Neural progenitor cell (in vitro differentiated cells): ENCODE results near the gene STMP1. TPM values are rescaled to one million over a fixed set of nuclear protein-coding genes. Genes with fewer than 3 reads are reported as not detected.
A peak's percentile ranks its signal among the peaks of the same experiment; 100 is the strongest.

Experiments
- DNase-seq: peaks from one replicate; pipeline ENCODE4 v3.0.0-alpha.2; 2016; ENCODE audit warnings: low spot score
- H2AFZ ChIP-seq: fragments of 200-600 bp; sonication (generic); replicated peaks from 2 replicates; pipeline ENCODE4 v1.6.1; 2016; ENCODE audit warnings: antibody characterized with exemption
- H3F3A ChIP-seq: fragments of 200-600 bp; sonication (generic); 2 replicates; pipeline ENCODE4 v1.6.1; 2016; ENCODE audit warnings: antibody characterized with exemption, low read depth
- H3K27ac ChIP-seq: fragments of 200-600 bp; sonication (generic); 2 replicates; pipeline ENCODE4 v1.5.1; 2016; ENCODE audit warnings: mild to moderate bottlenecking
- H3K27me3 ChIP-seq: fragments of 200-600 bp; sonication (generic); 2 replicates; pipeline ENCODE4 v1.6.1; 2016; ENCODE audit warnings: mild to moderate bottlenecking, moderate library complexity
- H3K36me3 ChIP-seq: fragments of 200-600 bp; sonication (generic); 2 replicates; pipeline ENCODE4 v1.5.1; 2016
- H3K4me1 ChIP-seq: fragments of 200-600 bp; sonication (generic); 2 replicates; pipeline ENCODE4 v1.6.1; 2016; ENCODE audit warnings: mixed run types
- H3K4me2 ChIP-seq: fragments of 200-600 bp; sonication (generic); 2 replicates; pipeline ENCODE4 v1.6.1; 2016
- H3K4me3 ChIP-seq: fragments of 200-600 bp; sonication (generic); 2 replicates; pipeline ENCODE4 v1.5.1; 2016
- H3K79me2 ChIP-seq: fragments of 200-600 bp; sonication (generic); 2 replicates; pipeline ENCODE4 v1.6.1; 2016; ENCODE audit warnings: low read depth
- H3K9ac ChIP-seq: fragments of 200-600 bp; sonication (generic); 2 replicates; pipeline ENCODE4 v1.6.1; 2016
- H3K9me3 ChIP-seq: fragments of 200-600 bp; sonication (generic); 2 replicates; pipeline ENCODE4 v1.5.1; 2016; ENCODE audit warnings: low read depth
- H4K20me1 ChIP-seq: fragments of 200-600 bp; sonication (generic); 2 replicates; pipeline ENCODE4 v1.6.1; 2016; ENCODE audit warnings: low read depth
- H3K27ac Mint-ChIP-seq: 3 replicates; pipeline ENCODE4 v1.8.0; 2021; ENCODE audit warnings: mixed read lengths
- H3K27me3 Mint-ChIP-seq: 2 replicates; pipeline ENCODE4 v1.8.0; 2022; ENCODE audit warnings: low read depth, mild to moderate bottlenecking, inconsistent platforms, moderate library complexity, mixed read lengths; ENCODE audit not compliant: insufficient read depth
- H3K36me3 Mint-ChIP-seq: 3 replicates; pipeline ENCODE4 v1.8.0; 2021; ENCODE audit warnings: mixed read lengths
- H3K4me1 Mint-ChIP-seq: 3 replicates; pipeline ENCODE4 v1.8.0; 2021; ENCODE audit warnings: mixed read lengths
- H3K4me3 Mint-ChIP-seq: 3 replicates; pipeline ENCODE4 v1.8.0; 2021; ENCODE audit warnings: mild to moderate bottlenecking, moderate library complexity, mixed read lengths
- H3K9me3 Mint-ChIP-seq: 3 replicates; pipeline ENCODE4 v1.8.0; 2020; ENCODE audit warnings: mixed read lengths
- CTCF ChIP-seq: fragments of 200-600 bp; sonication (generic); IDR thresholded peaks from 2 replicates; pipeline ENCODE4 v1.5.1; 2017; ENCODE audit warnings: antibody characterized with exemption, mild to moderate bottlenecking
- EZH2 ChIP-seq: fragments of 200-600 bp; sonication (generic); IDR thresholded peaks from 2 replicates; pipeline ENCODE4 v1.6.1; 2017; ENCODE audit warnings: antibody characterized with exemption, mild to moderate bottlenecking, moderate library complexity
- EZH2phosphoT487 ChIP-seq: fragments of 200-600 bp; sonication (generic); IDR thresholded peaks from 2 replicates; pipeline ENCODE4 v1.6.1; 2017; ENCODE audit warnings: antibody characterized with exemption
- total RNA-seq: library from RNA; depleted of rRNA; stranded (reverse); fragments of >200 nt; gene quantifications from 2 replicates; pipeline ENCODE4 v1.2.3, GENCODE V29; 2015; ENCODE audit warnings: low replicate concordance

STMP1 gene
- total RNA-seq, 1 donor from 2014 or later, result 30.4 TPM

DNA sequence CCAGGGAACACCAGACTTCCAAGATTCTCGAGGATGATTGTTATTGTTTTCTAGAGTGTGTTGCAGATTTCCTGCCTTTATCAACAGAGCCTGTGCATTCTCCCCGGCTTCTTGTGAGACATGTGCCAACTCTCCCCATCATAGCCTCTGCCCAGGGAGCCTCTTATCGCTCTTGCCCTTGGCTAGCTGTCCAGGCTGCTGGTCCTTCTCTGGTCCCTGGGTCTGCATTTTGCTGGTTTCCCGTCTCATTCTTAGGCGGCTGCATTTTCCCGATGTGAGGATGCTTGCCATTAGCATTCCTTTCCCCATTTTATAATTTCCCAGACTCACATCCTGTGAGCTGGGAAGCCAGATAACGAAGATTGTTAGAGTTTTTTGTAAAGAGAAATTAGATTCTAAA, 50.5 kb downstream of the STMP1 start:
- TF ChIP-seq EZH2 (no peak), CTCF (no peak), EZH2phosphoT487 (no peak)
- H3K79me2 ChIP-seq, result no peaks in the 10 kb centered on the region
- H3K9me3 ChIP-seq, result no peaks in the 10 kb centered on the region
- no peak overlapping the region for H2AFZ ChIP-seq
- H3K36me3 Mint-ChIP-seq, result no peaks in the 10 kb centered on the region
- no peak overlapping the region for H3K9ac ChIP-seq
- peak overlapping the region; percentile 18 for H3K4me3 Mint-ChIP-seq
- H3K27me3 Mint-ChIP-seq, result peaks cover 5% of the 10 kb centered on the region
- H3K4me3 ChIP-seq, result no peak overlapping the region
- H3K27ac Mint-ChIP-seq, result peak overlapping the region; percentile 75
- no peak overlapping the region for H3K4me2 ChIP-seq
- no peaks in the 10 kb centered on the region for H3K9me3 Mint-ChIP-seq
- H3K4me1 ChIP-seq, result peaks cover 4% of the 10 kb centered on the region
- no peak for DNase-seq
- no peaks in the 10 kb centered on the region for H3K36me3 ChIP-seq
- no peaks in the 10 kb centered on the region for H3F3A ChIP-seq
- H3K27ac ChIP-seq, result no peak overlapping the region
- no peaks in the 10 kb centered on the region for H3K27me3 ChIP-seq
- H4K20me1 ChIP-seq, result no peaks in the 10 kb centered on the region
- H3K4me1 Mint-ChIP-seq, result peaks cover 33% of the 10 kb centered on the region

GRCh38 chr7:135713836-135714470, 51.6 kb downstream of the STMP1 start:
- TF ChIP-seq EZH2phosphoT487 (no peak), EZH2 (no peak), CTCF (no peak)
- H3K27ac Mint-ChIP-seq, result peak overlapping the region; percentile 52
- Histone ChIP-seq H3K27ac (no peak overlapping the region), H3K36me3 (no peaks in the 10 kb centered on the region), H3K4me1 (peaks cover 11% of the 10 kb centered on the region), H3K79me2 (no peaks in the 10 kb centered on the region), H4K20me1 (no peaks in the 10 kb centered on the region), H3K9me3 (no peaks in the 10 kb centered on the region), H3K9ac (no peak overlapping the region), H3K4me3 (no peak overlapping the region), H3K27me3 (no peaks in the 10 kb centered on the region), H3F3A (no peaks in the 10 kb centered on the region), H2AFZ (no peak overlapping the region), H3K4me2 (peak overlapping the region; percentile 31)
- no peaks in the 10 kb centered on the region for H3K9me3 Mint-ChIP-seq
- H3K4me1 Mint-ChIP-seq, result peaks cover 44% of the 10 kb centered on the region
- no peak for DNase-seq
- H3K36me3 Mint-ChIP-seq, result no peaks in the 10 kb centered on the region
- peaks cover 8% of the 10 kb centered on the region for H3K27me3 Mint-ChIP-seq
- no peak overlapping the region for H3K4me3 Mint-ChIP-seq

DNA sequence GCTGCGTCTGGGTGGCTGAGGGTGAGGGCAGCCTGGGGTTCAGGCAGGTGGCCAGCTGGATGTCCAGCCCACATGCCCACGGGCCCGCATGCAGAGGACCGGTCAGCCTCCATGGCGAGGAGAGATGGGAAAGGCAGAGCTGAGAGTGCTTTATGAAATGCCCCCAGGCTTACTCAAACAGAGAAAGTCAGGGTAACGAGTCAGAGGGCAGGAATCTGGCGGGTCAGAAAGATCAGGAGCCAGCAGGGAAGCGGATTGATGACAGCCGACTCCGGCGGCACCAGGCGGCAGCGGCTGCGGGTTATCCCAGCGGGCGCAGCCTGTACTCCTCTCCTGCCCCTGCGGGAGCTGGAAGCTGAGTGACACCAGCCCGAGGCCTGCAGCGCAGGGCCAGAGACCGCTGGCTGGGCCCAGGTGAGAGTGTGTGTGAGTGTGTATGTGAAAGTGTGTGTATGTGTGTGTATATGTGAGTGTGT, 52.3 kb downstream of the STMP1 start:
- peaks cover 51% of the 10 kb centered on the region for H3K4me1 Mint-ChIP-seq
- no peaks in the 10 kb centered on the region for H3K9me3 ChIP-seq
- H3K4me3 ChIP-seq, result no peak overlapping the region
- no peaks in the 10 kb centered on the region for H3K36me3 ChIP-seq
- H4K20me1 ChIP-seq, result no peaks in the 10 kb centered on the region
- TF ChIP-seq EZH2phosphoT487 (no peak), CTCF (no peak), EZH2 (no peak)
- peak overlapping the region; percentile 31 for H3K4me2 ChIP-seq
- H3K27me3 ChIP-seq, result no peaks in the 10 kb centered on the region
- H3K9me3 Mint-ChIP-seq, result no peaks in the 10 kb centered on the region
- no peak overlapping the region for H3K9ac ChIP-seq
- peaks cover 17% of the 10 kb centered on the region for H3K4me1 ChIP-seq
- peaks cover 8% of the 10 kb centered on the region for H3K27me3 Mint-ChIP-seq
- no peak overlapping the region for H3K27ac ChIP-seq
- H3K36me3 Mint-ChIP-seq, result no peaks in the 10 kb centered on the region
- no peaks in the 10 kb centered on the region for H3K79me2 ChIP-seq
- no peak overlapping the region for H3K4me3 Mint-ChIP-seq
- H3K27ac Mint-ChIP-seq, result no peak overlapping the region
- no peak overlapping the region for H2AFZ ChIP-seq
- DNase-seq, result peak; percentile 76
- no peaks in the 10 kb centered on the region for H3F3A ChIP-seq
